HepG2 (cell line): Measurements from ENCODE around the gene CDT1. TPM values are rescaled to one million over a fixed set of nuclear protein-coding genes. Genes with fewer than 3 reads are reported as not detected.

ENCODE experiments used
- NPAS2 ChIP-seq: sonication (generic); formaldehyde crosslinking; IDR thresholded peaks from 2 replicates; pipeline ENCODE4 v1.8.0; 2022; ENCODE audit warnings: mild to moderate bottlenecking, missing genetic modification reagents, borderline replicate concordance
- ZBTB20 ChIP-seq: sonication (generic); formaldehyde crosslinking; IDR thresholded peaks from 2 replicates; pipeline ENCODE4 v1.8.1; 2023; ENCODE audit warnings: missing genetic modification reagents, low read depth, mild to moderate bottlenecking, borderline replicate concordance
- ZC3H4 ChIP-seq: sonication (generic); formaldehyde crosslinking; IDR thresholded peaks from 2 replicates; pipeline ENCODE4 v1.4.0; 2020; ENCODE audit warnings: missing genetic modification reagents, borderline replicate concordance
- ZNF160 ChIP-seq: sonication (generic); formaldehyde crosslinking; IDR thresholded peaks from 2 replicates; pipeline ENCODE4 v1.8.0; 2022; ENCODE audit warnings: mild to moderate bottlenecking, inconsistent platforms, missing genetic modification reagents
- ZNF282 ChIP-seq: fragments of 450-650 bp; IDR thresholded peaks from 2 replicates; pipeline ENCODE4 v1.6.1; 2018; ENCODE audit not compliant: partially characterized antibody
- ZNF574 ChIP-seq: sonication (generic); formaldehyde crosslinking; IDR thresholded peaks from 2 replicates; pipeline ENCODE4 v1.4.0; 2020; ENCODE audit warnings: missing genetic modification reagents
- polyA plus RNA-seq, 8 experiments: library from polyadenylated mRNA; depleted of rRNA in 3 of 8; stranded (reverse) in 7 of 8; unstranded in 1 of 8; fragments of >200 nt; fragmentation: Illumina TruSeq in 4 of 8; extraction: Trizol in 4 of 8; gene quantifications; 2 replicates each; pipeline versions ENCODE4 v1.2.1 to v1.2.3, GENCODE V29; 2011 to 2016; ENCODE audit warnings: low read depth in 4 of 8, missing spikeins in 1 of 8, mixed read lengths in 1 of 8; ENCODE audit not compliant: insufficient read depth in 1 of 8
- total RNA-seq, 5 experiments: library from RNA; depleted of rRNA; stranded (reverse); fragments of >200 nt; fragmentation: Illumina TruSeq; extraction: Trizol; gene quantifications; 2 replicates each; pipeline ENCODE4 v1.2.3, GENCODE V29; 2016; ENCODE audit warnings: low read depth in 1 of 5
- TF ChIP-seq, protein P1 (sequence below): sonication (generic); formaldehyde crosslinking; IDR thresholded peaks from 2 replicates; pipeline ENCODE4 v1.4.0; 2020; ENCODE audit warnings: mild to moderate bottlenecking, missing genetic modification reagents
- TF ChIP-seq, protein P2 (sequence below): sonication (generic); formaldehyde crosslinking; IDR thresholded peaks from 2 replicates; pipeline ENCODE4 v1.9.0; 2021; ENCODE audit warnings: mild to moderate bottlenecking, missing genetic modification reagents
- TF ChIP-seq, protein P3 (sequence below): sonication (generic); formaldehyde crosslinking; conservative IDR thresholded peaks from 2 replicates; pipeline ENCODE4 v1.4.0; 2020; ENCODE audit warnings: missing genetic modification reagents

The CDT1 gene
- total and polyA plus RNA-seq, 2 of the 13 experiments (the other 11 are each of a cell fraction or from before 2014, with no cell fraction given) = 23.1 to 23.8 TPM

GRCh38 chr16:88803264-88803987 is at the start of gene CDT1 (continued):
- peak; percentile 81 for TF ChIP-seq ZNF574
- no peak; the same call in 1 of the 2 replicates for TF ChIP-seq ZBTB20 (CRISPR knock-in tag)
- TF ChIP-seq, protein P1, sequence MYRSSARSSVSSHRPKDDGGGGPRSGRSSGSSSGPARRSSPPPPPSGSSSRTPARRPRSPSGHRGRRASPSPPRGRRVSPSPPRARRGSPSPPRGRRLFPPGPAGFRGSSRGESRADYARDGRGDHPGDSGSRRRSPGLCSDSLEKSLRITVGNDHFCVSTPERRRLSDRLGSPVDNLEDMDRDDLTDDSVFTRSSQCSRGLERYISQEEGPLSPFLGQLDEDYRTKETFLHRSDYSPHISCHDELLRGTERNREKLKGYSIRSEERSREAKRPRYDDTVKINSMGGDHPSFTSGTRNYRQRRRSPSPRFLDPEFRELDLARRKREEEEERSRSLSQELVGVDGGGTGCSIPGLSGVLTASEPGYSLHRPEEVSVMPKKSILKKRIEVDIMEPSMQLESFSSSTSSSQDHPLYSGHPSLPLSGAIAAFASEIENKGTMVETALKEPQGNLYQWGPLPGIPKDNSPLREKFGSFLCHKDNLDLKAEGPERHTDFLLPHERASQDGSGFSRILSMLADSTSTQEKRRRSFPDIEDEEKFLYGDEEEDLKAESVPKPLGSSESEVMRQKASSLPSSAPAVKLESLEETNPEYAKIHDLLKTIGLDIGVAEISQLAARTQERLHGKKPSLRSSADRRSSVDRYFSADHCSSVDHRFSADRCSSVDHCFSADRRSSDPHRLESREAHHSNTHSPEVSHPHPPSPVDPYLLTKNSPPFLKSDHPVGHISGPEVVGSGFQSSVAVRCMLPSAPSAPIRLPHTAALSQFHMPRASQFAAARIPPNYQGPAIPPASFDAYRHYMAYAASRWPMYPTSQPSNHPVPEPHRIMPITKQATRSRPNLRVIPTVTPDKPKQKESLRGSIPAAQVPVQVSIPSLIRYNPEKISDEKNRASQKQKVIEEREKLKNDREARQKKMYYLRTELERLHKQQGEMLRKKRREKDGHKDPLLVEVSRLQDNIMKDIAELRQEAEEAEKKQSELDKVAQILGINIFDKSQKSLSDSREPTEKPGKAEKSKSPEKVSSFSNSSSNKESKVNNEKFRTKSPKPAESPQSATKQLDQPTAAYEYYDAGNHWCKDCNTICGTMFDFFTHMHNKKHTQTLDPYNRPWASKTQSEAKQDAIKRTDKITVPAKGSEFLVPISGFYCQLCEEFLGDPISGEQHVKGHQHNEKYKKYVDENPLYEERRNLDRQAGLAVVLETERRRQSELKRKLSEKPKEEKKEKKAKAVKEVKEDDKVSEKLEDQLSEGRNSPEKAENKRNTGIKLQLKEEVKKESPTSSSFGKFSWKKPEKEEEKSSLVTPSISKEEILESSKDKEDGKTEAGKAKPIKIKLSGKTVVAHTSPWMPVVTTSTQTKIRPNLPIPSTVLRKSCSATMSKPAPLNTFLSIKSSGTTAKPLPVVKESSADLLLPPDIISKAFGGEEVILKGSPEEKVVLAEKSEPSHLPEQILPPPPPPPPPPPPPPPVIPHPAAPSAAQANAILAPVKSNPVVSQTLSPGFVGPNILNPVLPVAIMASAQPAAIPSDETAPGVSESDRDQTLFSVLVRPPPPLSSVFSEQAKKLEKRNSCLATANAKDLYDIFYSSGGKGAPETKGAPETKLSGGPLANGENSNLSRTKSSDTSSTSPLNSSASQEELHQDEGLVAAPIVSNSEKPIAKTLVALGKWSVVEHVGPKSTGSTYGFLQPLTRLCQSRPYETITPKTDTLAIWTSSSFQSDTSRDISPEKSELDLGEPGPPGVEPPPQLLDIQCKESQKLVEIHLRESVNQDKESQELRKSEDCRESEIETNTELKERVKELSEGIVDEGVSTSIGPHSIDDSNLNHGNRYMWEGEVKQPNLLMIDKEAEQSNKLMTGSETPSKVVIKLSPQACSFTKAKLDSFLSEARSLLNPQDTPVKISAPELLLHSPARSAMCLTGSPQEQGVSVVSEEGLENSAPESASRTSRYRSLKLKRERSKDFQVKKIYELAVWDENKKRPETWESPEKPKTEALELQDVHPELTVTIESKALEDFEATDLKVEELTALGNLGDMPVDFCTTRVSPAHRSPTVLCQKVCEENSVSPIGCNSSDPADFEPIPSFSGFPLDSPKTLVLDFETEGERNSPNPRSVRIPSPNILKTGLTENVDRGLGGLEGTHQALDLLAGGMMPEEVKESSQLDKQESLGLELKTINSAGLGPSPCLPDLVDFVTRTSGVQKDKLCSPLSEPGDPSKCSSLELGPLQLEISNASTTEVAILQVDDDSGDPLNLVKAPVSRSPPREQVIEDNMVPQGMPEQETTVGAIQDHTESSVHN (CRISPR knock-in tag) = peak; percentile 60; the same call in 1 of the 2 replicates
- TF ChIP-seq NPAS2 (CRISPR knock-in tag) = no peak
- no peak for TF ChIP-seq ZC3H4
- TF ChIP-seq, protein P2, sequence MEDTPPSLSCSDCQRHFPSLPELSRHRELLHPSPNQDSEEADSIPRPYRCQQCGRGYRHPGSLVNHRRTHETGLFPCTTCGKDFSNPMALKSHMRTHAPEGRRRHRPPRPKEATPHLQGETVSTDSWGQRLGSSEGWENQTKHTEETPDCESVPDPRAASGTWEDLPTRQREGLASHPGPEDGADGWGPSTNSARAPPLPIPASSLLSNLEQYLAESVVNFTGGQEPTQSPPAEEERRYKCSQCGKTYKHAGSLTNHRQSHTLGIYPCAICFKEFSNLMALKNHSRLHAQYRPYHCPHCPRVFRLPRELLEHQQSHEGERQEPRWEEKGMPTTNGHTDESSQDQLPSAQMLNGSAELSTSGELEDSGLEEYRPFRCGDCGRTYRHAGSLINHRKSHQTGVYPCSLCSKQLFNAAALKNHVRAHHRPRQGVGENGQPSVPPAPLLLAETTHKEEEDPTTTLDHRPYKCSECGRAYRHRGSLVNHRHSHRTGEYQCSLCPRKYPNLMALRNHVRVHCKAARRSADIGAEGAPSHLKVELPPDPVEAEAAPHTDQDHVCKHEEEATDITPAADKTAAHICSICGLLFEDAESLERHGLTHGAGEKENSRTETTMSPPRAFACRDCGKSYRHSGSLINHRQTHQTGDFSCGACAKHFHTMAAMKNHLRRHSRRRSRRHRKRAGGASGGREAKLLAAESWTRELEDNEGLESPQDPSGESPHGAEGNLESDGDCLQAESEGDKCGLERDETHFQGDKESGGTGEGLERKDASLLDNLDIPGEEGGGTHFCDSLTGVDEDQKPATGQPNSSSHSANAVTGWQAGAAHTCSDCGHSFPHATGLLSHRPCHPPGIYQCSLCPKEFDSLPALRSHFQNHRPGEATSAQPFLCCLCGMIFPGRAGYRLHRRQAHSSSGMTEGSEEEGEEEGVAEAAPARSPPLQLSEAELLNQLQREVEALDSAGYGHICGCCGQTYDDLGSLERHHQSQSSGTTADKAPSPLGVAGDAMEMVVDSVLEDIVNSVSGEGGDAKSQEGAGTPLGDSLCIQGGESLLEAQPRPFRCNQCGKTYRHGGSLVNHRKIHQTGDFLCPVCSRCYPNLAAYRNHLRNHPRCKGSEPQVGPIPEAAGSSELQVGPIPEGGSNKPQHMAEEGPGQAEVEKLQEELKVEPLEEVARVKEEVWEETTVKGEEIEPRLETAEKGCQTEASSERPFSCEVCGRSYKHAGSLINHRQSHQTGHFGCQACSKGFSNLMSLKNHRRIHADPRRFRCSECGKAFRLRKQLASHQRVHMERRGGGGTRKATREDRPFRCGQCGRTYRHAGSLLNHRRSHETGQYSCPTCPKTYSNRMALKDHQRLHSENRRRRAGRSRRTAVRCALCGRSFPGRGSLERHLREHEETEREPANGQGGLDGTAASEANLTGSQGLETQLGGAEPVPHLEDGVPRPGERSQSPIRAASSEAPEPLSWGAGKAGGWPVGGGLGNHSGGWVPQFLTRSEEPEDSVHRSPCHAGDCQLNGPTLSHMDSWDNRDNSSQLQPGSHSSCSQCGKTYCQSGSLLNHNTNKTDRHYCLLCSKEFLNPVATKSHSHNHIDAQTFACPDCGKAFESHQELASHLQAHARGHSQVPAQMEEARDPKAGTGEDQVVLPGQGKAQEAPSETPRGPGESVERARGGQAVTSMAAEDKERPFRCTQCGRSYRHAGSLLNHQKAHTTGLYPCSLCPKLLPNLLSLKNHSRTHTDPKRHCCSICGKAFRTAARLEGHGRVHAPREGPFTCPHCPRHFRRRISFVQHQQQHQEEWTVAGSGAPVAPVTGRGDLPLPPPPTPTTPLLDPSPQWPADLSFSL (CRISPR knock-in tag) = no peak
- TF ChIP-seq, protein P3, sequence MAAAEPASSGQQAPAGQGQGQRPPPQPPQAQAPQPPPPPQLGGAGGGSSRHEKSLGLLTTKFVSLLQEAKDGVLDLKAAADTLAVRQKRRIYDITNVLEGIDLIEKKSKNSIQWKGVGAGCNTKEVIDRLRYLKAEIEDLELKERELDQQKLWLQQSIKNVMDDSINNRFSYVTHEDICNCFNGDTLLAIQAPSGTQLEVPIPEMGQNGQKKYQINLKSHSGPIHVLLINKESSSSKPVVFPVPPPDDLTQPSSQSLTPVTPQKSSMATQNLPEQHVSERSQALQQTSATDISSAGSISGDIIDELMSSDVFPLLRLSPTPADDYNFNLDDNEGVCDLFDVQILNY (CRISPR knock-in tag) = peak; percentile 97
- no peak for TF ChIP-seq ZNF282
- TF ChIP-seq ZNF160 (CRISPR knock-in tag) = no peak
